AG09309 (cell line): ENCODE results near the gene RGS9BP.

Experiments used
- DNase-seq: peaks from one replicate; pipeline ENCODE4 v3.0.0-alpha.2; 2010; ENCODE audit warnings: low read depth
- H3K4me3 ChIP-seq: 2 replicates; pipeline ENCODE4 v1.5.1; 2011; ENCODE audit warnings: mild to moderate bottlenecking, low read depth, low read length, moderate library complexity; ENCODE audit not compliant: control insufficient read depth
- TF ChIP-seq, protein P1 (sequence below): IDR thresholded peaks from 2 replicates; pipeline ENCODE4 v1.5.1; 2011; ENCODE audit warnings: mild to moderate bottlenecking, low read depth, low read length, inconsistent platforms; ENCODE audit not compliant: insufficient read depth, control insufficient read depth; ENCODE audit errors: missing control alignments

RGS9BP gene, protein sequence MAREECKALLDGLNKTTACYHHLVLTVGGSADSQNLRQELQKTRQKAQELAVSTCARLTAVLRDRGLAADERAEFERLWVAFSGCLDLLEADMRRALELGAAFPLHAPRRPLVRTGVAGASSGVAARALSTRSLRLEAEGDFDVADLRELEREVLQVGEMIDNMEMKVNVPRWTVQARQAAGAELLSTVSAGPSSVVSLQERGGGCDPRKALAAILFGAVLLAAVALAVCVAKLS

DNA sequence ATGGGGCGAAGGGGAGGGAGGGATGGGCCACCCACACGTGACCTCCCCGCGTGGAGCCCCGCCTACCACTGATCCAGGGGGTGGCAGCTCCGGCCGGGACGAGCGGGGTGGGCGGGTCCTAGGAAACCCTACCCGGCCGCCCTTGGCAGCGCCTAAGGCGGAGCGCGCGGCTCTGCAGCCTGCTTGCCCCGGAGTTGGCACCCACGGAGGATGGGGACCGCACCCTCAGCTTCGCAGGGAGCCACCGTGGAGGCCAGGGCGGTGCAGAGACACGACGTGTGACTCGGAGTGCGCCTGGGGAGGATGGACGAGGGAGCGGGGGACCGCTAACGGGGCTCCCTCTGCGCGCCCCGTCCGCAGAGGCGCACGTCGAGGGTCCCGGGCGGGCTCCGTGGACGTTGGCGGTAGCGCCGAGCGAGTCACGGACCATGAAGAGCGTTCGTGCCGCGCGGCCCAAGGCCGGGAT is at the start of gene RGS9BP:
Gene RGS9BP (plus strand): TSS at position 129 of the 466 bp plus-strand sequence. CDS start 416 bp downstream, outside the sequence.
- no peak for DNase-seq
- peak within 1 kb of the TSS; percentile 95 for H3K4me3 ChIP-seq
- TF ChIP-seq, protein P1, sequence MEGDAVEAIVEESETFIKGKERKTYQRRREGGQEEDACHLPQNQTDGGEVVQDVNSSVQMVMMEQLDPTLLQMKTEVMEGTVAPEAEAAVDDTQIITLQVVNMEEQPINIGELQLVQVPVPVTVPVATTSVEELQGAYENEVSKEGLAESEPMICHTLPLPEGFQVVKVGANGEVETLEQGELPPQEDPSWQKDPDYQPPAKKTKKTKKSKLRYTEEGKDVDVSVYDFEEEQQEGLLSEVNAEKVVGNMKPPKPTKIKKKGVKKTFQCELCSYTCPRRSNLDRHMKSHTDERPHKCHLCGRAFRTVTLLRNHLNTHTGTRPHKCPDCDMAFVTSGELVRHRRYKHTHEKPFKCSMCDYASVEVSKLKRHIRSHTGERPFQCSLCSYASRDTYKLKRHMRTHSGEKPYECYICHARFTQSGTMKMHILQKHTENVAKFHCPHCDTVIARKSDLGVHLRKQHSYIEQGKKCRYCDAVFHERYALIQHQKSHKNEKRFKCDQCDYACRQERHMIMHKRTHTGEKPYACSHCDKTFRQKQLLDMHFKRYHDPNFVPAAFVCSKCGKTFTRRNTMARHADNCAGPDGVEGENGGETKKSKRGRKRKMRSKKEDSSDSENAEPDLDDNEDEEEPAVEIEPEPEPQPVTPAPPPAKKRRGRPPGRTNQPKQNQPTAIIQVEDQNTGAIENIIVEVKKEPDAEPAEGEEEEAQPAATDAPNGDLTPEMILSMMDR = no peak

DNA sequence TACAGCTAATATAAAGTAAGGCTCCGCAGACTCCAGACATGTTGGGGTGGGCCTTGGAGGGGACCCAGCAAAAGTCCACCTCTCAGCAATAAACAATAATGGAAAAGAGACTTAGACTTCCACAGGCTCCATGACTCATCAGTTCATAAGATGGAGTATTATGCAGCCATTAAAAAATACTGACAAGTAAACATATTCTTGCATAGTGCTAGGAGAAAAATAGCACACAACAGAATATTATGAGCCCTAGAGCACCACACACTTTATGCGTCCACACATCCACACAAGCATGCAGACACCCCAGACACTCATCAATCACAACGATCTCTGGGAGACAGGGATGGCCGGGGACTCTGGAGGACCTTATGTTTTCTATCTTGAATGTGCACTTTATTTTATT is 48.7 kb upstream of the RGS9BP start:
- no peak for DNase-seq
- TF ChIP-seq, protein P1 = no peak
- no peak overlapping the region for H3K4me3 ChIP-seq

DNA sequence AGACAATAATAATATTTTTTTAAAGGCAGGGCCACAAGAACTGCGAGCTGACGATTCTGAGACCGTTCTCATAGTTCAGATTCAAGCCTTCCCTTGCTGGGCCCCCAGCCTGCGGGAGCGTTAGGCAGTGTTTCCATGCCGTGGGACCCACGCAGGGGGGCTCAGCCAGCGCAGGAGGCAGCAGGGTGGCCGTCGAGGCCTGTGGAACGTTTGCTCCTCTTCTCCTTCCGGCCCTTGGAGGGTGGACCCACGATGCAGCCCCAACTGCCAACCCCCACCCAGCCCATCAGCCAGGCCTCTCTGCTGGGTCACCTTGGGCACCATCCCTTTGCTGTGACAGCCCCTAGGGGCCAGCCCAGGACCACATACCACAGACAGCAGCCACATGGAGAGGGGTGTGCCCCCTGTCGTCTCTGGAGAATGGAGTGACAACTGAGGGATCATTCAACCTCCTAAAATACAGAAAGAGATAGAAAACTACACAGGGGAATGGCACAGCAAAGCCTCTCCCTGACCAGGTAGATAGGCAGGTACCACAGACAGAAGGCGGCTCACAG is 47.9 kb upstream of the RGS9BP start:
- DNase-seq = no peak
- TF ChIP-seq, protein P1 = no peak
- no peak overlapping the region for H3K4me3 ChIP-seq

DNA sequence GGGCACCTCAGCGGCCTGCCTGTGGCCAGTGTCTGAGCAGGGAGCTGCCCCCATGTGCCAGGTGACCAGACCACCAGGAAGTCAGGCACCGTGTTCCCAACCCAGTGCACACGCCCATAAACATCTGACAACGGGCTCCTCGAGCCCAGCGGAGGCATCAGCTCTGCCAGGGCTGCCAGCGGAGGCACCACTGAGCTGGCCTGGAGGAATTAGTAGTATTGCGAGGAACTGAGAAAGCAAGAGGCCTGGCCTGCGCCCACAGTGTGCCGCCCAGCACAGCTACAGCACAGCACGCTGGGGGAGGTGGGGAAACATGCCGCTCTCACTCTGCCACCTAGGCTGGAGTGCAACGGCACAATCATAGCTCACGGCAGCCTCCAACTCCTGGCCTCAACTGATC is 45.3 kb upstream of the RGS9BP start:
- TF ChIP-seq, protein P1 = no peak
- no peak overlapping the region for H3K4me3 ChIP-seq
- DNase-seq = no peak

DNA sequence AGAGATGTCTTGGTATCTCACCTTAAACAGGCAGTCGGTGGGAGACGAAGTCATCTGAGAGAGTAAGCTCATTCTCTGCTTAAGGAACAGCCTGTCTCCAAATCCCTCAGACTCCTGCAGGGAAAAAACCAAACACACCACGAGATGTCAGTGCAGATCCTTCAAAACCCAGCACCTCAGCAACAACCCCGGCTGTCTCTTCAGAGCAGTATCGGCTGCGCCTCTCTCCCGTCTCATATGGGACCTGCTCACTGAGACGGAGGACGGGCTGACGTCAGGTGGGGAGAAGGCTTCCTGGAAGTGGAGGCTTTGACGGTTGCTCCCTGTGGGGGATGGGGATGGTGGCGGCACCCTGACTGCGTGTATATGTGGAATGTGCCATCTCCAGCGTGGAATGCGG is 44.3 kb upstream of the RGS9BP start:
- TF ChIP-seq, protein P1 = no peak
- H3K4me3 ChIP-seq = no peak overlapping the region
- no peak for DNase-seq

DNA sequence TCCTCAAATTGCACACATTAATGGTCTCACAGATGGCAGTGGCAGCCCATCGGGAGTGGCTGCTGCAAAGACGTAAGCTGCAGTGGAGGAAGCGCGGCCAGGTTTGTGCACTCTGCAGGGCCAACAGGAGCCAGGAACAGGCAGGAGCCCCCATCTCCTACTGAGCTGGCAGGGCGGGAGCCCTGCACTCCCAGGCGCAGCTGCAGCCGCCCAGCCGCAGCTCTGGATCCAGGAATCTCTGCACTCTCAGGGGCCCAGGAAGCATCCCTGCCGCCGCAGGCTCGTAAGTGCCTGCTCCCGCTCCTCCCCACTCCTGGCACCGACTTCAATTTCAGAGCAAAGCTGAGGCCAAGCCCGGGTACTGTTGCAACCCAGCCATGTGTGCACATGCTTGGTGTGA is 38.2 kb upstream of the RGS9BP start:
- H3K4me3 ChIP-seq = no peak overlapping the region
- TF ChIP-seq, protein P1 = no peak
- DNase-seq = no peak
